Retinal pigment epithelial cell (primary cell): ENCODE results near the gene RCOR1.

Experiments used
- DNase-seq: peaks from one replicate; pipeline ENCODE4 v3.0.0-alpha.2; 2010; ENCODE audit warnings: low read depth
- H3K4me3 ChIP-seq: 2 replicates; pipeline ENCODE4 v1.5.1; 2011; ENCODE audit warnings: mild to moderate bottlenecking, low read length, control low read depth, moderate library complexity
- CTCF ChIP-seq: conservative IDR thresholded peaks from 2 replicates; pipeline ENCODE4 v1.5.1; 2011; ENCODE audit warnings: low read depth, low read length, control low read depth, inconsistent platforms

RCOR1 gene

DNA sequence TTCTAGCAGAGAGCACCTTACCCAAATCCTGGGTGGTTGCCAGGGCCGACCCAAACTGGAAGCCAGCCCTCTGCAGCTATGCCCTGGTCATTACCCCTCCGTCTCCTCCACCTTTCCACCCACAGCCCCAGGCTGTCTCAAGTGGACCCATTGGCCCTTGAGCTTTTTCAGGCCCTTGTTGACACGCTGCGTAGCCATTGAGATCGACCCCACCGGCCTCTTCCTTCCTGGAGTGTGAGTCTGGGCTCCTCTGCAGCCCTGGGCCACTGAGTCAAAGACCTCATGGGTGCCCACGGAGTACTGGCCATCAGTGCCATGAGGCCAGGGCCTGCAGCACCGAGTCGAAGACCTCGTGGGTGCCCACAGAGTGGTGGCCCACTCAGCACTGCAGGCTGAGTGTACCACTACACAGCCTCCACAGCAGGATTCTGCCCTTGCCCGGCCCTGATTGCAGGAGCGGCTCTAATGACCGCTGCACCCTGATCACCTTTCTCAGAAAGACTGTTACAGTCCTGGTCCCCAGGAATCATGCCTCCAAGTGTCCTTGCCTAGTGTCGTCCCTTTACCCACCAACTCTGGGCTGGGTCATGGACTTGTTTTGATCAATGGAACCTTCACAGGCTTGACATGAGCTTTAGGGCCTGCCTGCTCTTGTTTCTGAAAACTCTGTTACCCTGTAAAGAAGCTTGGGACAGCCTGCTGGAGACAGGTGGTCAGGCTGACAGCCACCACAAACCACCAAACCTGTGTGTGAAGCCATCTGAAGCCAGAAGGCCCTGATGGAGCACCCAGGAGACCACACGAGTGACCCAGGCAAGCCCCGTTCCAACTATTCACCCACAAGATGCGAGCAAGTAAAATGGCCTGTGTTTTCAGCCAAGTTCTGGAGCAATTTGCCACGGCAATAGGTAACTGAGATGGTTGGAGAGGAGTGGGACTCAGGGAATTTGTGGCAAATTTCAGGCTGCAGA, 145.2 kb downstream of the RCOR1 start:
- no peak overlapping the region for H3K4me3 ChIP-seq
- TF ChIP-seq CTCF: no peak
- no peak for DNase-seq

GRCh38 chr14:102738373-102739189, 146.1 kb downstream of the RCOR1 start:
- no peak for TF ChIP-seq CTCF
- no peak overlapping the region for H3K4me3 ChIP-seq
- DNase-seq: no peak

- DNase-seq: no peak
- no peak for TF ChIP-seq CTCF
- no peak overlapping the region for H3K4me3 ChIP-seq
Observed at GRCh38 chr14:102739190-102739469, 146.7 kb downstream of the RCOR1 start.

GRCh38 chr14:102746634-102747438, 154.4 kb downstream of the RCOR1 start:
- H3K4me3 ChIP-seq: no peak overlapping the region
- TF ChIP-seq CTCF: no peak
- DNase-seq: no peak

- H3K4me3 ChIP-seq: no peak overlapping the region
- DNase-seq: no peak
- no peak for TF ChIP-seq CTCF
Observed at GRCh38 chr14:102748806-102749205, 156.4 kb downstream of the RCOR1 start.

DNA sequence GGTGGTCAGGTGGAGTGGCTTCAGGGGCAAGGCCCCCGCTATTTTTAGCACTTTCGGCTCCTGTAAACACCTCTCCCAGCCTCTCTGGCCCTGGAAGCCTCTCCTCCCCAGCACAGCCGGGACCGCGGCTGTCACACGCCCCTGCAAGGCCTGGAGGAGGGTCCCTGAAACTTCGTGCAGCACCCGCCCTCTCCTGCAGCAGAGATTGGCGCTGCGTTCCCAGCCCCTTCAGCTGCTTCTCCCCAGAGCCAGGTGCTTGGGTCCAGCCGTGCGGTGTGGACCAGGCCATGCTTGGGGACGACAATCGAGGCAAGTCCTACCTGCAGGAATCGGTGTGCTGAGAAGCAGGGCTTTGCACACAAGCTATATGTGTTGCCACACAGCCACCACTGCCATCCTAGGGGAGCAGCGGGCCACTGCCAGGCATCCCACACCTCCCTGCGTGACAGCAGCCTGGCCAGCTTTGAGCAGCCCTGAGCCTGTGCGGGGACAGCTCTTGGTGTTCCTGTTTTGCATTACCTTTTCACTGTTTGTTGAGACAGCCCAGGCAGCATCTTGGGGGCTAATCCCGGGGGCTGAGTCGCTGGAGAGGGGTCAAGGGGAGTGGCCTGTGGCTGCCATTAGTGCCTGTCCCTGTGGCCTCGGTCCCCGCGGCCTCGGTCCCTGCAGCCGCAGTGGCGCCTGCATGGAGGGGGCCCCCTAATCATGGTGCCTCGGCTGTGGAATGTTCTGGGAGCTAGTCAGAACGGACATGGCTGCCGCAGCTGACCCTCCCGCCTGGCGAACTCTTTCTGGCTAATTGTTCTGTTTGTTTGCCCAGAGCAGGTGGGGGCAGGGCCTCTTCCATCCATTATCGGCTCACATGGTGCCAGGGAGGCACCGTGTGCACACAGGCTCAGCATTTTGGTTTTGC, 157.2 kb downstream of the RCOR1 start:
- TF ChIP-seq CTCF: no peak
- DNase-seq: no peak
- H3K4me3 ChIP-seq: no peak overlapping the region
